ENCODE measurements around the gene PDCD6IP. TPM values are rescaled to one million over a fixed set of nuclear protein-coding genes. Genes with fewer than 3 reads are reported as not detected.

The PDCD6IP gene
- total RNA-seq, 1 donor from 2014 or later = 296 TPM

DNA sequence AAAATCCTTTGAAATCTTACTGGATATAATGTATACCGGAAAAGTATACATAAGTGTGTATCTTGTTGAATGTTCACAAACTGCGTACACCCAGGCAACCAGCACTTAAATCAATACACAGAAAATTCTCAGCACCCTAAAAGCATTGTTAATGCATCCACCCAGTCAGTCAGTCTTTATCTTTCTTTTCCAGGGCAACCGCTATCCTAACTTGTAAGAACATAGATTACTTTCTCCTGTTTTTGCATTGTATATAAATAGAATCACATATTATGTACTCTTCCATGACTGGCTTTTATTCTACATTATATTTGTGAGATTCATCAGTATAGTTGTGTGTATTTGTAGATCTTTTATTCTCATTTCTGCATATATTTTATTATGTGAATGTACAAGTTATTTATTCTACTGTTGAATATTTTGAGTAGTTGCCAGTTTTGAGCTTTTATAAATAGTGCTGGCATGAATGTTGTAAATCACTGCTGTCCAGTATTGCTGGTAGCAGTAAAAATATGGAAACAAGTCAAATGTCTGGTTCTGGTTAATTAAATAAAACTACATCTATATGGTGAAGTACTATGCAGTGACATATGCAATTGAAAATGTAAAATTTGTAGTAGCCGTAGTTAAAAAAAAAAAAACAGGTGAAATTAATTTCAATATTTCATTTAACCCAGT, 62.1 kb downstream of the PDCD6IP start:
- no peak for TF ChIP-seq CTCF (IDR thresholded peaks at IDR 0.05)
- H3K27me3 ChIP-seq (ENCODE audit: low read depth) = no peaks in the 10 kb centered on the region
- no peak overlapping the region for H3K27ac ChIP-seq
- peaks cover 94% of the 10 kb centered on the region for H3K36me3 ChIP-seq
- H3K4me1 ChIP-seq = peaks cover under 1% of the 10 kb centered on the region
- H3K9me3 ChIP-seq = no peaks in the 10 kb centered on the region
- ATAC-seq (no peak), DNase-seq (no peak)
- intact Hi-C loops (cut with DNase I) = no loop called here
- no peak overlapping the region for H3K4me3 ChIP-seq

GRCh38 chr3:33865133-33865532, 66.7 kb downstream of the PDCD6IP start:
- intact Hi-C loops (cut with DNase I) = no loop called here
- H3K27ac ChIP-seq = no peak overlapping the region
- peaks cover 83% of the 10 kb centered on the region for H3K36me3 ChIP-seq
- no peak for ATAC-seq
- H3K9me3 ChIP-seq = no peaks in the 10 kb centered on the region
- no peaks in the 10 kb centered on the region for H3K27me3 ChIP-seq (ENCODE audit: low read depth)
- no peaks in the 10 kb centered on the region for H3K4me1 ChIP-seq
- H3K4me3 ChIP-seq = no peak overlapping the region
- no peak for DNase-seq
- no peak for TF ChIP-seq CTCF (IDR thresholded peaks at IDR 0.05)

GRCh38 chr3:33868309-33868708, 69.9 kb downstream of the PDCD6IP start:
- DNase-seq (no peak), ATAC-seq (no peak)
- no peaks in the 10 kb centered on the region for H3K4me1 ChIP-seq
- H3K27ac ChIP-seq = no peak overlapping the region
- H3K4me3 ChIP-seq = no peak overlapping the region
- peaks cover 62% of the 10 kb centered on the region for H3K36me3 ChIP-seq
- no peak for TF ChIP-seq CTCF (IDR thresholded peaks at IDR 0.05)
- intact Hi-C loops (cut with DNase I) = no loop called here
- H3K9me3 ChIP-seq = no peaks in the 10 kb centered on the region
- H3K27me3 ChIP-seq (ENCODE audit: low read depth) = no peaks in the 10 kb centered on the region

- peaks cover 46% of the 10 kb centered on the region for H3K36me3 ChIP-seq
Measured at GRCh38 chr3:33869977-33870376, 71.5 kb downstream of the PDCD6IP start.

DNA sequence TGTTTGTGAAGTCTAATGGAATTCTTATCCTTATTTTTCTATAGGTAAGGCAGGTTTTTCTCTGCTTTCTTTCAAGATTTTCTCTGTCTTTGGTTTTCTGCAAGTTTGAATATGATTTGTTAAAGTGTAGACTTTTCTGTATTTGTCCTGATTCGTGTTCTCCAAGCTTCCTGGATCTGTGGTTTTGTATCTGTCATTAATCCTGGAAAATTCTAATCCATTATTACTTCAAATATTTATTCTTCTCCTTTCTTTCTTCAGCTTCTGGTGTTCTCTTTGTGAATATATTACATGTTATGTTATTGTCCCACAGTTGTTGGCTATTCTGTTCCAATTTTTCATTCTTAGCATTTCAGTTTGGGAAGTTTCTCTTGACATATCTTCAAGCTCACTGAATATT, 76.4 kb downstream of the PDCD6IP start:
- ATAC-seq = no peak
- Histone ChIP-seq H3K27me3 (ENCODE audit: low read depth) (no peaks in the 10 kb centered on the region), H3K4me3 (no peak overlapping the region), H3K4me1 (no peaks in the 10 kb centered on the region), H3K27ac (no peak overlapping the region), H3K9me3 (no peaks in the 10 kb centered on the region), H3K36me3 (peaks cover 8% of the 10 kb centered on the region)
- TF ChIP-seq CTCF (IDR thresholded peaks at IDR 0.05) = no peak
- no peak for DNase-seq
- intact Hi-C loops (cut with DNase I) = no loop called here

More at GRCh38 chr3:33869977-33870376, 71.5 kb downstream of the PDCD6IP start:
- Histone ChIP-seq H3K4me3 (no peak overlapping the region), H3K4me1 (no peaks in the 10 kb centered on the region), H3K9me3 (no peaks in the 10 kb centered on the region), H3K27ac (no peak overlapping the region), H3K27me3 (ENCODE audit: low read depth) (no peaks in the 10 kb centered on the region)
- TF ChIP-seq CTCF (IDR thresholded peaks at IDR 0.05) = no peak
- ATAC-seq = no peak
- intact Hi-C loops (cut with DNase I) = no loop called here
- DNase-seq = no peak

Data from lower lobe of right lung (tissue), 2 donors.